Cerebellar cortex (tissue), 1 donor: ENCODE data around the gene MEF2B.
"Not testable (repeated sequence)": the region's sequence is repeated elsewhere in the genome, so short reads cannot be mapped to it uniquely, and the experiment has no call there.

Source experiments
- DNase-seq: peaks from one replicate; pipeline ENCODE4 v3.0.0-alpha.2; 2015; ENCODE audit warnings: low spot score

MEF2B gene

DNA sequence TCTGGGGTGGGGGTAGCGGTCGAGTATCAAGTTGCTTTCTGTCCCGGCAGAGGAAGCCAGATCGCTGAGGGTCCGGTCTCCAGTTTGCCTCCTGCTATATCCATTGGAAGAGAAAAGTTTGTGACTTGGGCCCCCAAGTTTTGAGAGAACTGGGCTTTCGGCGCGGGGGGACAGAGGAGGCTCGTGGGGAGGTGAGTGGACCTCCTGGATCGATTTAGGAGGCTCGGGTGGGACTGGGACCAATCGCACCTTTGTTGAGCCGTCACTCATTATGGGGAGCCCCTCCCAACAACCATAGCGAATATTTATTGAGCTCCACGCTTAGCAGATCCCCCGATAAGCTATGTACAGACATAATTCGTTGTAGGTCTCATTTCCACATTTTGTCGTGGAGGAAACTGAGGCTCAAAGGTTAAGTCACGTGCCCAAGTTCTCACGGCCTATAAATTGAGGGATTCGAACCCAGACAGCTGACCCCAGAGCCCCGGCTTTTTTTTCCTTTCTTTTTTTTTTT lies 22.9 kb upstream of the MEF2B start:
- DNase-seq: no peak

DNA sequence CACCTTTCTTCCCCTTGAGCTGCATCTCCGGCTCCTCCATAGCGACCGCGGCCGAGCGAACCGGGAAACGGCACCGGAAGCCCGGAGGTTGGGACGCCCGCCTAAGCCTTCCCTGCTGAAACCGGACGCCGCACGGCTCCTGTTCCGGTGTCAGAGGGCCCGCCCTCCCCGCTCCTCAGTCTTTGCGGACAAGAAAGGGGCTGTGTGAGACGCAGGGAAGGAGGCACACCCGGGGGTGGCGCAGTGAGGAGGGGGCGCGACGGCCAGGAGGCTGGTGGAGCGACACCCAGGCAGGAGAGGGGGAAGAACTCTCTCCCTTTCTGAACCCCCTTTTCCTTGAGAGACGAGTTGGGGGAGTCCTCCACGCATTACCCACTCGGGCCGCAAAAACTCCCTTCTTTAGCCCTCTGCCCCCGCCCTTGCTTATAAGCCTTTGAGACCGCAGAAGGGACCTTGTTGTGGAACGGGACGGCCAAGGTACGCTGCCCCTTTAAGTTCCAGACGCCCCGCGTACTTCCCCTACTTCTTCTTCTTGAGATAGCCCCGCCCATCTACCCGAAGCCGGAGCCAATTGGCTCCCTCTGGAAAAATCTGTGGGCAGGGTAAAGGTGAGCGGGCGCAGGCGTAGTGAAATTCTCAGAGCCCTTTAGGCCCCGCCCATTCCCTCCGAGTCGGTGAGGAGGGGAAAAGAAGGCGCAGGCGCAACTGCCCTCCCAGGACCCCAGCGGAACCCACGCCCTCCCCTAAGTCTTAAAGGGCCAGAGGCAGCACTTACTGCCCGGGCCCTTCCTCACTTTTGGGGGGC lies 22.2 kb upstream of the MEF2B start, which contains the start of the genes BORCS8 and RFXANK:
Gene BORCS8 (minus strand): TSS at position 75 of the 805 bp plus-strand sequence. CDS start 35 bp downstream, at position 40.
Gene RFXANK (plus strand): TSS at position 181 of the 805 bp plus-strand sequence. CDS start 1,689 bp downstream, outside the sequence.
- DNase-seq: peak; percentile 100

DNA sequence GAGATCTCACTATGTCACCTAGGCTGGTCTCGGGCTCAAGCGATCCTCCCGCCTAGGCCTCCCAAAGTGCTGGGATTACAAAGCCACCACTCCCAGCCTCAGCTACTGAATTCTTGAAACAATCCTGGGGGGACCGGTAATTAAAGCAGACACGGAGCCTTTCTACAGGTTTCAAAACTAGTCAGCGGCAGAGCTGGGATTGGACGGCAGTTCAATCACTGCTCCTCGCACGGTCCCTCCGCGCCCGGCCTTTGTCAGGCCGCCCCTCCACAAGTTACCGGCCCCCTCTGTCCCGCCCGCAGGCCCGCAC lies 21.7 kb upstream of the MEF2B start:
- no peak for DNase-seq

DNA sequence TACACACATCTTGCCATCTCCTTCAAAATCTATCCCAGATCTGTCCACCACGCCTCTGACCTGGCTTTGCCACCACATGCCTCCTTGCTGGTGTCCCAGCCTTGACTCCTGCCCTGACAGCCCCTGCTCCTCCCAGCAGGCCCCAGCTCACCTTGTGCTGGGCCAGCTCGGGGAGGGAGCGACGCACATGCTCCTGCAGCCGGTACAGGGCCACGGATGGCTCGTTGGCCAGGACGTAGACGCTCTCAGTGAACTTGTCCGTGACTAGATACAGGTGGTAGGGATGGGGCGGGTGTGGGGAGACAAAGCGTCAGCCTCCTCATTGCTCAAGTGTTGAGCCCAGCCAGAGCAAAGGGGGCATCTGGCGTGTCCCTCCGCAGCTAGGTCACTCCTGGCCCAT lies 16.7 kb upstream of the MEF2B start:
- no peak for DNase-seq

- peak; percentile 38 for DNase-seq
These were observed 16.0 kb upstream of the MEF2B start for GRCh38 chr19:19185853-19186740.

GRCh38 chr19:19181488-19181998 lies 11.5 kb upstream of the MEF2B start:
- DNase-seq: no peak

DNA sequence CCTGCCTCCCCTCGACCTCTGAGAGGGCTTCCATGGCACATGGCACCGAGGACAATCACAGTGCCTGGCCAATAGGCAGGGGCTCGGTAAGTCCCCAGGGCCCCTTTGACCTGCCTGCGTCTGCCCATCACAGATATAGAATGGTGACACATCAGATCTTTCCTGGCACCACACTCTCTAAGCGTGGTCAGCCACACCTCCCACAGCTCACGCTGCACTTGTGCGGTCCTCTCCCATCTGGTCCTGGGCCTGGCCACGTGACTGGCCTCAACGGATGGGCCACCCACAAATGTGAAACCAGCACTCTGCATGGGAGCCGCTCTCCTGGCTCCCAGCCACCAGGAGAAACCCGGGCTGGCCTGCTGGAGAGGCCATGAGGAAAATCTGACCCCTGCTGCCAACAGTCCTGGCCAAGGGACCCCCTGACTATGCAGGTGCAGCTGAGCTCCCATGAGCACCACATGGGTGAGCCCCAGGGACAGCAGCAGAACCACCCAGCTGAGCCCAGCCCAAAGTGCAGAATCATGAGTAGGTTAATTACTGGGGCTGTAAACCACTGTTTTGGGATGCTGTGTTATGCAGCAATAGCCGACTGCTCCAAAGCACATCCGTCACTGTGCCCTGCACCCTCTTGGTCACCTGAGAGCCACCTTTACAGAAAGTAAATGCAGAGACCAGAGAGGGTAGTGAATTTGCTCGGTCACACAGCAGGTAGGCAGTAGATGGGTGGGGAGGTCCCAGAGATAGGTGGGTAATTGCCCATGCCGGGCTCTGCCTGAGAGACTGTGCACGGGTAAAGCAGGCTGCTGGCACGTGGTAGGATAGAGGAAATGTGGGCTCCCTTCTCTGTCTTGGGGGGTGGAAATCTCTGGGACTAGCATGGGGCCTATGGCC lies 9.7 kb upstream of the MEF2B start:
- DNase-seq: no peak

- DNase-seq: no peak
These were observed 6.9 kb upstream of the MEF2B start for GRCh38 chr19:19176950-19177349.

DNA sequence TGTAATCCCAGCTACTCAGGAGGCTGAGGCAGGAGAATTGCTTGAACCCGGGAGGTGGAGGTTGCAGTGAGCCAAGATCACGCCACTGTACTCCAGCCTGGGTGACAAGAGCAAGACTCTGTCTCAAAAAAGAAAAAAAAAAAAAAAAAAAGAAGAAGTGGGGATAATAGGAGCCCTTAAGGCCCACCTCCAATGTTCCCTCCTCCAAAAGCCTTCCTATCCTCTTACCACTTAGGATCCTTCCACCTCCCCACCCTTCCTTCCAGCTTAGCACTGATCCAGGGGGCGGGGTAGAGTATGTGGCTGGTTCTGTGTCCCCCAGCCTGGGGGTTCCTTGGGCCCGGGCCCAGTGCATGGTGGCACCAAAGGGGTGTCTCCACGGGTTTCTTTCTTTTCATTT lies 3.2 kb upstream of the MEF2B start:
- not testable (repeated sequence) for DNase-seq

- no peak for DNase-seq
These were observed 1.9 kb upstream of the MEF2B start for GRCh38 chr19:19171821-19172532.

DNA sequence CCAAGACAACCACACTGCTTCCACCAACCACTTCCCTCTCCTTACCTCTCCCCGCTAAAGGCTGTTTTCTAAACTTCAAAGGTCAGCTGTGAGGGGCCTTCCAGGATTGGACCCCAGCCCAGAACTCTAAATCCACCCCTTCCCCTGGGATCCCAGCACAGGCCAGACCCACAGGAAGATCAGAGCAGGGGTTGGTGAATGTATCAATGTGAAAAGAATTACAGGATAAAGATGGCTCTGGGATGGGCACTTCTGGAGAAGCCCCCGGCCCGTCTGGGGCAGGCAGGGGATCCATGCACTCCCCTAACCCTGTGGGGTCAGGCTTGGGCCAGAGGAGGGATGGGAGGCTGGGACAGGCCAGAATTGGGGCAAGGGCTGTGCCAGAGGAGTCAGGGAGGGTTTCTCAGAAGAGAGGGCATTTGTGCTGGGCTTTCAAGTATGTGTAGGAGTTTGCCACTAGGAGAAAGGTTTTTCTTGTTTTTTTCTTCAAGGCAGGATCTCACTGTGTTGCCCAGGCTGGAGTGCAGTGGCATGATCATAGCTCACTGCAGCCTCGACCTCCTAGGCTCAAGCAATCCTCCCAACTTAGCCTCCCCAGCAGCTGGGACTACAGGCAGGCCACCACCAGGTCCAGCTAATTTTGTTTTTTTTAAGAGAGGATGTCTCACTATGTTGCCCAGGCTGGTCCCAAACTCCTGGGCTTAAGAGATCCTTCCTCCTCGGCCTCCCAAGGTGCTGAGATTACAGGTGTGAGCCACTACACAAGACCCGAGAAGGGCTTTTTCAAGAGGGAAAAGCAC lies 1.0 kb upstream of the MEF2B start:
- DNase-seq: no peak

- no peak for DNase-seq
These were observed 619 bp downstream of the MEF2B start for GRCh38 chr19:19169236-19170052.

GRCh38 chr19:19167612-19168011 lies 2.5 kb downstream of the MEF2B start:
- DNase-seq: no peak

- DNase-seq: no peak
These were observed 4.7 kb downstream of the MEF2B start for GRCh38 chr19:19165396-19165795.

DNA sequence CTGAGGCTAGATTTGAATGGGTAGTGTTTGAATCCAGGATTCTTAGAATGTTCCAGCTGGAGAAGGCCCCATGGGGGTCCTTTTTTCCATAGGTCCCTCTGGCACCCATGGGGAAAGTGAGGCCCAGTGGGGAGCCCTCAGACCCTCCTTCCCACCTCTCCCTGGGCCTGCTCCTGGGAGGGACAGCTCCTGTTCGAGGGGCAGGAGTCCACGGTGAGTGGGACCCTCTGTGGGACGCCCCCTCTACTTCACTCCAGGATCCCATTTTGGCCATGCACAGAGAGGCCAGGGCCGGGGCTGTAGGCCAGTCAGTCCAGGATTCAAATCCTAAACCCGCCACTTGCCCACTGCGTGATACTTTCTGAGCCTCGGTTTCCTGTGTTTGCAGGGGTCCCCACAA lies 7.6 kb downstream of the MEF2B start:
- DNase-seq: no peak

DNA sequence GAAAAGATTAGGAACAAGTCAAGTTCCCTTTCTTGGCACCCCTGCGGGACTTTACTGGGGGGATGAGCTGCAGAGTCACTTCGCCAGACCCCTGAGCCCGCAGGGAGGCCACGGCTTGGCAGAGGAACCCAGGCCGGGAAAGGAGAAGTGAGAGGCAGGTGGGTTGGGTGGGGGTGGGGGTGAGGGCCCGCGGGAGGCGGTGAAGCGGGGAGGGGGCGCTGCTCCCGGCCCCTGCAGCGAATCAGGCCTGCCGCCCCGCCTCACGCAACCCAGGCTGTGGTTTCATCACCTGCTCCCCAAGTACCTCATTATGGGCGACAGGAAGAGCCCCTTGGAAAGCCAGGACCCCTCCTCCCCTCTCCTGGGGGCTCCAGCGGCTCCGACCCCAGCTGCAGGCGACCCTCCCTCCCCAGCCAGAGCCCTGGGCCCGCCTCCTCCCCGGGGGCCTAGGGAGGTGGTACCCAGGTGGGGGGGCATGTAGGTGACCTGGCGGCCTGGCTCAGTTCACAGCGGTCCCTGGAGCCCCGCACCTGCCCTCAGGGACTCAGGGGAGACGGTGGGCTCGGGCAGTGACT lies 9.5 kb downstream of the MEF2B start:
- DNase-seq: no peak

DNA sequence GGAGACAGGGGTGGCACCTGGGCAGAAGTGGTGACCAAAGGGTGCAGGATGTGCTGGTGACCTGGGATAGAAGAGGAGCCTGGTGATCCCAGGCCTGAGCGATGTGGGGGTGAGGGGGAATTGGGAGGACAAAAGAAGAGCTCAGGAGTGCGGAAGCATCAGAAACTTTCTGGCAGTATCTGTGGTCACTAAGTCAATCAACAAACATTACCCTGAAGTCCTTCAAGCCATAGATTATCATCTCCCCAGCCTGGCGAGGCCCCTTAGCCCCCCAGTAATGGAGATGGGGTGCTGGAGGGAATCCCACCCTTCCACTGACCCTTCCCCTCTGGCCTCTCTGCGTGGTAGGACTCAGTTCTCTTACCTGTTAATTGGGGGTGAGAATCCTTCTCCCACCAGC lies 10.5 kb downstream of the MEF2B start:
- no peak for DNase-seq

GRCh38 chr19:19157808-19158207 lies 12.3 kb downstream of the MEF2B start:
- no peak for DNase-seq
